Measurements from ENCODE around the gene GAN. TPM values are rescaled to one million over a fixed set of nuclear protein-coding genes. Genes with fewer than 3 reads are reported as not detected.

The GAN gene
- total and polyA plus RNA-seq, 10 of the 15 experiments (the other 5 are each of a cell fraction or from before 2014, with no cell fraction given) = 0.42 to 8.4 (median 2.5) TPM

DNA sequence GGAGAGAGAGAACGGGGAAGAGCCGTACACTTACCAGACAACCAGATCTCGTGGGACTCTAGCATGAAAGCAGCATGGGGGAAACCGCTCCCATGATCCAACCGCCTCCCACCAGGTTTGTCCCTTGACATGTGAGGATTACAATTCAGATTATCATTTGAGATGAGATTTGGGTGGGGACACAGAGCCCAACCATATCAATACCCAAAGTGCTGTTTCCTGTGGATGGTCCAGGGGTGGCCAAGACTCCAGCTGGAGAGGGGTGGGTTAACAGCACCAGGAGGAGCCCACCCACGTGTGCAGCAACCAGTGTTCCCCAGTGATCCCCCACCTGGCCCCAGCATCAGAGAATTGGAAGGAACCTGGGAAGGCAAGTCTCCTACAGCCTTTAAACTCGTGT is 79.7 kb downstream of the GAN start:
- ChIA-PET SMC1A (ENCODE audit: uncharacterized antibody, unreplicated experiment) (interaction anchor here (1.2 kb wide), 1 partner anchor 320 kb away, joined by 4 read pairs; no protein-coding TSS in a partner anchor), POLR2A (no interaction called here), CTCF (no interaction called here), RAD21 (ENCODE audit: unreplicated experiment) (no interaction called here)
- 0 out of 4 replicates have a peak, but pooled peaks cover 0 to 3% of the 10 kb centered on the region in 2 experiments for H3K36me3 ChIP-seq (ENCODE audit: control insufficient read depth in 2 of 2, insufficient read depth in 2 of 2, low read length in 1 of 2)
- 50% methylated on average over 7 of the region's 7 CpGs for WGBS (ENCODE audit: insufficient coverage, insufficient replicate concordance, low lambda C conversion rate, missing lambda C conversion rate)
- no peak for DNase-seq (ENCODE audit: low read depth, low spot score)
- H3K27me3 ChIP-seq (replicated peaks in 1 of 2; ENCODE audit: control insufficient read depth in 2 of 2, insufficient read depth in 2 of 2, low read length in 1 of 2) = no peaks in the 10 kb centered on the region
- H3K27ac ChIP-seq (ENCODE audit: control insufficient read depth, insufficient read depth) = no peak overlapping the region
- intact Hi-C loops (cut with micrococcal nuclease; ENCODE audit: unreplicated experiment) = no loop called here
- H3K9ac ChIP-seq (ENCODE audit: control insufficient read depth, insufficient read depth, low read length) = no peak overlapping the region
- in situ Hi-C loops (cut with MboI) = no loop called here
- H3K4me2 ChIP-seq (ENCODE audit: control insufficient read depth, insufficient read depth) = no peak overlapping the region
- ATAC-seq = no peak
- no peak overlapping the region for H2AFZ ChIP-seq (ENCODE audit: control insufficient read depth, low read depth, low read length)
- no peak overlapping the region for H3K4me3 ChIP-seq
- FAIRE-seq = no peak
- no TSS peak for BruUV-seq (replicated peaks)
- TF ChIP-seq ZSCAN29 (IDR thresholded peaks at IDR 0.05) (no peak), RB1 (IDR thresholded peaks at IDR 0.05; ENCODE audit: borderline replicate concordance) (no peak), JUNB (IDR thresholded peaks at IDR 0.05) (no peak), NFIC (IDR thresholded peaks at IDR 0.05; ENCODE audit: low read depth, low read length) (no peak), SUZ12 (IDR thresholded peaks at IDR 0.05; ENCODE audit: unreplicated experiment) (no peak), TCF3 (IDR thresholded peaks at IDR 0.05; ENCODE audit: borderline replicate concordance, insufficient read depth, low read depth, low read length) (no peak), HDAC2 (IDR thresholded peaks at IDR 0.05) (no peak), RCOR1 (conservative IDR thresholded peaks at IDR 0.05; ENCODE audit: low read depth, low read length) (no peak), NFYB (IDR thresholded peaks at IDR 0.05; ENCODE audit: insufficient read depth, low read depth, low read length) (no peak), MTA2 (IDR thresholded peaks at IDR 0.05; ENCODE audit: low read depth) (no peak)
- TF ChIP-seq, protein P1, sequence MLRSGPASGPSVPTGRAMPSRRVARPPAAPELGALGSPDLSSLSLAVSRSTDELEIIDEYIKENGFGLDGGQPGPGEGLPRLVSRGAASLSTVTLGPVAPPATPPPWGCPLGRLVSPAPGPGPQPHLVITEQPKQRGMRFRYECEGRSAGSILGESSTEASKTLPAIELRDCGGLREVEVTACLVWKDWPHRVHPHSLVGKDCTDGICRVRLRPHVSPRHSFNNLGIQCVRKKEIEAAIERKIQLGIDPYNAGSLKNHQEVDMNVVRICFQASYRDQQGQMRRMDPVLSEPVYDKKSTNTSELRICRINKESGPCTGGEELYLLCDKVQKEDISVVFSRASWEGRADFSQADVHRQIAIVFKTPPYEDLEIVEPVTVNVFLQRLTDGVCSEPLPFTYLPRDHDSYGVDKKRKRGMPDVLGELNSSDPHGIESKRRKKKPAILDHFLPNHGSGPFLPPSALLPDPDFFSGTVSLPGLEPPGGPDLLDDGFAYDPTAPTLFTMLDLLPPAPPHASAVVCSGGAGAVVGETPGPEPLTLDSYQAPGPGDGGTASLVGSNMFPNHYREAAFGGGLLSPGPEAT (IDR thresholded peaks at IDR 0.05; ENCODE audit: low read depth) = no peak
- TF ChIP-seq, protein P2, sequence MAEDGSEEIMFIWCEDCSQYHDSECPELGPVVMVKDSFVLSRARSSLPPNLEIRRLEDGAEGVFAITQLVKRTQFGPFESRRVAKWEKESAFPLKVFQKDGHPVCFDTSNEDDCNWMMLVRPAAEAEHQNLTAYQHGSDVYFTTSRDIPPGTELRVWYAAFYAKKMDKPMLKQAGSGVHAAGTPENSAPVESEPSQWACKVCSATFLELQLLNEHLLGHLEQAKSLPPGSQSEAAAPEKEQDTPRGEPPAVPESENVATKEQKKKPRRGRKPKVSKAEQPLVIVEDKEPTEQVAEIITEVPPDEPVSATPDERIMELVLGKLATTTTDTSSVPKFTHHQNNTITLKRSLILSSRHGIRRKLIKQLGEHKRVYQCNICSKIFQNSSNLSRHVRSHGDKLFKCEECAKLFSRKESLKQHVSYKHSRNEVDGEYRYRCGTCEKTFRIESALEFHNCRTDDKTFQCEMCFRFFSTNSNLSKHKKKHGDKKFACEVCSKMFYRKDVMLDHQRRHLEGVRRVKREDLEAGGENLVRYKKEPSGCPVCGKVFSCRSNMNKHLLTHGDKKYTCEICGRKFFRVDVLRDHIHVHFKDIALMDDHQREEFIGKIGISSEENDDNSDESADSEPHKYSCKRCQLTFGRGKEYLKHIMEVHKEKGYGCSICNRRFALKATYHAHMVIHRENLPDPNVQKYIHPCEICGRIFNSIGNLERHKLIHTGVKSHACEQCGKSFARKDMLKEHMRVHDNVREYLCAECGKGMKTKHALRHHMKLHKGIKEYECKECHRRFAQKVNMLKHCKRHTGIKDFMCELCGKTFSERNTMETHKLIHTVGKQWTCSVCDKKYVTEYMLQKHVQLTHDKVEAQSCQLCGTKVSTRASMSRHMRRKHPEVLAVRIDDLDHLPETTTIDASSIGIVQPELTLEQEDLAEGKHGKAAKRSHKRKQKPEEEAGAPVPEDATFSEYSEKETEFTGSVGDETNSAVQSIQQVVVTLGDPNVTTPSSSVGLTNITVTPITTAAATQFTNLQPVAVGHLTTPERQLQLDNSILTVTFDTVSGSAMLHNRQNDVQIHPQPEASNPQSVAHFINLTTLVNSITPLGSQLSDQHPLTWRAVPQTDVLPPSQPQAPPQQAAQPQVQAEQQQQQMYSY (CRISPR knock-in tag; IDR thresholded peaks at IDR 0.05) = no peak
- TF ChIP-seq, protein P3, sequence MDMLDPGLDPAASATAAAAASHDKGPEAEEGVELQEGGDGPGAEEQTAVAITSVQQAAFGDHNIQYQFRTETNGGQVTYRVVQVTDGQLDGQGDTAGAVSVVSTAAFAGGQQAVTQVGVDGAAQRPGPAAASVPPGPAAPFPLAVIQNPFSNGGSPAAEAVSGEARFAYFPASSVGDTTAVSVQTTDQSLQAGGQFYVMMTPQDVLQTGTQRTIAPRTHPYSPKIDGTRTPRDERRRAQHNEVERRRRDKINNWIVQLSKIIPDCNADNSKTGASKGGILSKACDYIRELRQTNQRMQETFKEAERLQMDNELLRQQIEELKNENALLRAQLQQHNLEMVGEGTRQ (IDR thresholded peaks at IDR 0.05; ENCODE audit: borderline replicate concordance, low read depth, low read length) = no peak
- TF ChIP-seq, protein P4, sequence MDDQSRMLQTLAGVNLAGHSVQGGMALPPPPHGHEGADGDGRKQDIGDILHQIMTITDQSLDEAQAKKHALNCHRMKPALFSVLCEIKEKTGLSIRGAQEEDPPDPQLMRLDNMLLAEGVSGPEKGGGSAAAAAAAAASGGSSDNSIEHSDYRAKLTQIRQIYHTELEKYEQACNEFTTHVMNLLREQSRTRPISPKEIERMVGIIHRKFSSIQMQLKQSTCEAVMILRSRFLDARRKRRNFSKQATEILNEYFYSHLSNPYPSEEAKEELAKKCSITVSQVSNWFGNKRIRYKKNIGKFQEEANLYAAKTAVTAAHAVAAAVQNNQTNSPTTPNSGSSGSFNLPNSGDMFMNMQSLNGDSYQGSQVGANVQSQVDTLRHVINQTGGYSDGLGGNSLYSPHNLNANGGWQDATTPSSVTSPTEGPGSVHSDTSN (IDR thresholded peaks at IDR 0.05; ENCODE audit: insufficient replicate concordance, low read depth, low read length) = no peak
- TF ChIP-seq, protein P5, sequence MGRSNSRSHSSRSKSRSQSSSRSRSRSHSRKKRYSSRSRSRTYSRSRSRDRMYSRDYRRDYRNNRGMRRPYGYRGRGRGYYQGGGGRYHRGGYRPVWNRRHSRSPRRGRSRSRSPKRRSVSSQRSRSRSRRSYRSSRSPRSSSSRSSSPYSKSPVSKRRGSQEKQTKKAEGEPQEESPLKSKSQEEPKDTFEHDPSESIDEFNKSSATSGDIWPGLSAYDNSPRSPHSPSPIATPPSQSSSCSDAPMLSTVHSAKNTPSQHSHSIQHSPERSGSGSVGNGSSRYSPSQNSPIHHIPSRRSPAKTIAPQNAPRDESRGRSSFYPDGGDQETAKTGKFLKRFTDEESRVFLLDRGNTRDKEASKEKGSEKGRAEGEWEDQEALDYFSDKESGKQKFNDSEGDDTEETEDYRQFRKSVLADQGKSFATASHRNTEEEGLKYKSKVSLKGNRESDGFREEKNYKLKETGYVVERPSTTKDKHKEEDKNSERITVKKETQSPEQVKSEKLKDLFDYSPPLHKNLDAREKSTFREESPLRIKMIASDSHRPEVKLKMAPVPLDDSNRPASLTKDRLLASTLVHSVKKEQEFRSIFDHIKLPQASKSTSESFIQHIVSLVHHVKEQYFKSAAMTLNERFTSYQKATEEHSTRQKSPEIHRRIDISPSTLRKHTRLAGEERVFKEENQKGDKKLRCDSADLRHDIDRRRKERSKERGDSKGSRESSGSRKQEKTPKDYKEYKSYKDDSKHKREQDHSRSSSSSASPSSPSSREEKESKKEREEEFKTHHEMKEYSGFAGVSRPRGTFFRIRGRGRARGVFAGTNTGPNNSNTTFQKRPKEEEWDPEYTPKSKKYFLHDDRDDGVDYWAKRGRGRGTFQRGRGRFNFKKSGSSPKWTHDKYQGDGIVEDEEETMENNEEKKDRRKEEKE (IDR thresholded peaks at IDR 0.05) = no peak
- no peaks in the 10 kb centered on the region for H3K9me3 ChIP-seq (replicated peaks; ENCODE audit: control insufficient read depth, insufficient read depth, low read length)
- H3K79me2 ChIP-seq (ENCODE audit: control insufficient read depth, insufficient read depth, low read length) = no peaks in the 10 kb centered on the region
- no peaks in the 10 kb centered on the region for H4K20me1 ChIP-seq (ENCODE audit: control insufficient read depth, insufficient read depth)
- no peaks in the 10 kb centered on the region for H3K4me1 ChIP-seq (ENCODE audit: control insufficient read depth, insufficient read depth, low read length)
